CD8-positive, alpha-beta memory T cell (primary cell): Measurements from ENCODE around the gene PARL. TPM values are rescaled to one million over a fixed set of nuclear protein-coding genes. Genes with fewer than 3 reads are reported as not detected.

ENCODE experiments used
- polyA plus RNA-seq: library from polyadenylated mRNA; unstranded; fragments of 300-500 nt; fragmentation: Illumina TruSeq; gene quantifications from one replicate; pipeline ENCODE4 v1.2.3, GENCODE V29; 2021
- total RNA-seq, 2 experiments: library from RNA; stranded (reverse); gene quantifications; one replicate each; pipeline ENCODE4 v1.2.3, GENCODE V29; 2021

Gene PARL
- total and polyA plus RNA-seq, 3 experiments from 2014 or later: 93.4 to 98.1 (median 95.9) TPM

Other genes with a start within 250 kb of the PARL start
- gene KLHL24, start 249.3 kb downstream of the PARL start, total RNA-seq: 10 to 100 TPM; 13.4 to 16.9 TPM
- 44.9 TPM for gene KLHL24, start 249.3 kb downstream of the PARL start, polyA plus RNA-seq
- 10 to 100 TPM; 30.5 to 31.6 TPM for gene YEATS2, start 187.1 kb downstream of the PARL start, total RNA-seq
- gene YEATS2, start 187.1 kb downstream of the PARL start, polyA plus RNA-seq: 5.7 TPM
- 1 to 10 TPM; 3.7 to 3.8 TPM for gene MAP6D1, start 59.3 kb downstream of the PARL start, total RNA-seq
- 3.6 TPM for gene MAP6D1, start 59.3 kb downstream of the PARL start, polyA plus RNA-seq
- 10 to 100 TPM; 18.1 to 19.0 TPM for gene ABCC5, start 133.0 kb upstream of the PARL start, total RNA-seq
- 9.5 TPM for gene ABCC5, start 133.0 kb upstream of the PARL start, polyA plus RNA-seq
- gene HTR3D, start 146.9 kb upstream of the PARL start, total RNA-seq: not detected
- gene HTR3D, start 146.9 kb upstream of the PARL start, polyA plus RNA-seq: not detected
- gene HTR3C, start 168.2 kb upstream of the PARL start, total RNA-seq: not detected
- not detected for gene HTR3C, start 168.2 kb upstream of the PARL start, polyA plus RNA-seq
- gene HTR3E, start 212.2 kb upstream of the PARL start, total RNA-seq: not detected
- gene HTR3E, start 212.2 kb upstream of the PARL start, polyA plus RNA-seq: not detected